Measurements from ENCODE around the gene PRKRA.

- TF ChIP-seq POLR2A (IDR thresholded peaks at IDR 0.05) (no peak), CTCF (IDR thresholded peaks at IDR 0.05) (no peak)
These were observed 23.0 kb upstream of the PRKRA start for GRCh38 chr2:178473931-178474330.
